GM19397 (cell line): ENCODE results near the gene EFCAB7.
A peak's percentile ranks its signal among the peaks of the same experiment; 100 is the strongest.

ENCODE experiments used
- ATAC-seq: cut with Tn5 transposase; IDR thresholded peaks from one replicate; pipeline ENCODE4 v1.9.1; 2021; ENCODE audit warnings: mild to moderate bottlenecking, moderate library complexity; ENCODE audit not compliant: unreplicated experiment

The EFCAB7 gene

DNA sequence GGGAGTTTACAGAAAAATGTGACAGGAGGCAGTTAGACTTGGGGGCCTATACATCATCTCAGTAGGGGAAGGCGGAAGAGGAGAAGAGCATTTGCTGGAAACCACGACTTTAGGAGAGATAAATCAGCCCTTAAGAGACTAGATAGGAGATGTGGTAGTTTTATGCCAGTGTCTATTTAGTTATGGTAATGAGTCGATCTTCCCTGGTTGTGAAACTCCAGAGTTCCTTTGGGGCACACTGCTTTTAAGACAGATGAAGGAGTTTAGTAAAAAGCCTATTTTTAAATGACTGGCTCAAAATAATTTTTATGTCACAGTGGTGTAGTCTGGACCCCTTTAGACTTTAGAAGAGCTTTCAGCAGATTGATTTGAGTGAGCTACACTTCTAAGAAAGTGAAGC is 77.7 kb downstream of the EFCAB7 start:
- ATAC-seq: no peak

GRCh38 chr1:63601463-63601862 is 78.1 kb downstream of the EFCAB7 start:
- ATAC-seq: no peak

- no peak for ATAC-seq
Measured at GRCh38 chr1:63601912-63602311, 78.6 kb downstream of the EFCAB7 start.

DNA sequence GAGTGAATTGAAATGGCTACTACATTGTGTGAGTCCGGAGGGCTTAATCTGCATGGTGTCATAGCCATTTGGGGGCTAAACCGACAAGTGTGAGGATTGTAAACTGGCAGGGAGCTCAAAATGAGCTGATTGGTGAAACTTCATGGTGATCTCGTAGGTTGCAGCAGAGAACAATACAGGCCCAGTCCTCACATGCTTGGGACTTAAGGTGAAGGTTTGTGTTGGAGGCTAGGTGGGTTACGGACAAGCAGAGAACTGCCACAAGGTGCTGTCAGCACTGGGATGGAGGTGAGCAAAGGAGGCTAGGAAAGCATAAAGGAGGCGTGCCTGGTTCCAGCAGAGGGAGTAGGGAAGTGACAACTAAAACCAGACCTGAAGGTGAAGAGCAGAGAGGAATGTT is 79.3 kb downstream of the EFCAB7 start:
- ATAC-seq: no peak

DNA sequence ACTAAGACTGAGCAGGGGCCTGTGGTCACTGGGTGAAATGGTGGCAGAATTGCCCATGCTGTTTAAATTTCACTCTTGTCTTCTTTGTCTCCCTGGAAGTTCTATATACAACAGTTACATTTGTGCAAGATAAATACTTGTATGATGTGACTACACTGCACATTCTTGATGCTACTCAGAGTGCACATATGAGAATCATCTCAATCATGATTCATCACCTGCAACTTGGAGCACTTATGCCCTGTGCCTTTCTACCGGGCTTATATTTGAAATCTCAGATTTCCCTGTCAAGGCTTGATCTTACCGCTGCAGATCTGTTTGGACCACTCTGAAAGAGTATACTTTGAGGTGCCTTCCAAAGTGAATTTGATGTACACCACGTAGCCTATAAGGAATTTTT is 80.5 kb downstream of the EFCAB7 start:
- no peak for ATAC-seq

DNA sequence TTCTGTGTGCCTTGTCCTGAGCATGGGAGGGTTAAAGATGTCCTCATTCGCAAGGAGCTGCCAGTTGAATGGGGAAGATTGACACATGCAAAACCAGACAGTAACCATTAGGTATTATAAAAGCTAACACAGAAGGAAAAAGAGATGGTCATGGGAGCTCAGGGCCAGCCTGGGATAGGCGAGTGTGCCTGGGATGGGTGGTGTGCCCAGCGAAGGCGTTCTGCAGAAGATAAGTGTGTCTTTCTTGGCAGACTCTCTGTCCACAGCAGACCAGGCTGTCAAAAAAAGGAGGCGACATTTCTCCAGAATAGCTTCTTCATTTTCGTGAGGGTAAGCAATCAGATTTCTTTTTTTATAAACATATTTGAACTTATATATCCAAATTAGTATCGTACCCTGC is 84.0 kb downstream of the EFCAB7 start:
- no peak for ATAC-seq

- ATAC-seq: no peak
Measured at GRCh38 chr1:63611231-63611630, 87.9 kb downstream of the EFCAB7 start.

DNA sequence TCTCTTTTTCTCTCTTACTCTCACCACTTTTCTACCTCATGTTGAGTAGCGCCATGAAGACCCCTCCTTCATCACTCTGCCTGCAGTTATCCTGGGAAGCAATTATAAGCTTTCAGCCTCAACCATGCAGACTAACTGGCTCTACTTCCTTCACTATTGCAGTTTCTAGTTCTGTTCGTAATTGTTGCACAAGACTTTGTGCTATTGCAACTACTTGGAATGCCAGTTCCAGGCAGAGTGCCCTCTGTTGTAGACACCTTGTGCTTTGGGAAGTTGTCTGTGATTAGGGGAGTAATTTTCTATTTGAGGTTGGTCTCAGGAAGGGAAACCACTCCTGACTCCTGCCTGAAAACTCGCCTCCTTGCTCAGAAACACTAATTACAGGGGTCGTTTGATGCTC is 89.2 kb downstream of the EFCAB7 start:
- ATAC-seq: no peak

DNA sequence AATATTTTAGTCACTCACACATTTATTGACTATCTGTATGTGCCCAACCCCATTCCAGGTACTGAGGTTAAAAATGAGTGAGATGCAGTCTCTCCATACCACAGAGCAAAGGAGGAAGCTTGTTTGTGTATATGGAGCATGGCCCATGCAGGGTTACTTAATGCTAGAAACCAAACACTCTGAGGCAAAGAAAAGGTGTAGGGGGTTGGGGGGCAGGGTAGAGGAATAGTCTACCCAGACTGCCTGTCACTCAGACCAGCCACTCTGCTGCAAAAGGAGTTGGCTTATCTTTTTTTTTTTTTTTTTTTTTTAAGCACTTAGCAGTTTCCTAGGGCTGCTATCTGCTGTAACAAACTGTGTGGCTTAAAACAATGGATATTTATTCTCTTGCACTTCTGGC is 89.6 kb downstream of the EFCAB7 start:
- ATAC-seq: no peak

DNA sequence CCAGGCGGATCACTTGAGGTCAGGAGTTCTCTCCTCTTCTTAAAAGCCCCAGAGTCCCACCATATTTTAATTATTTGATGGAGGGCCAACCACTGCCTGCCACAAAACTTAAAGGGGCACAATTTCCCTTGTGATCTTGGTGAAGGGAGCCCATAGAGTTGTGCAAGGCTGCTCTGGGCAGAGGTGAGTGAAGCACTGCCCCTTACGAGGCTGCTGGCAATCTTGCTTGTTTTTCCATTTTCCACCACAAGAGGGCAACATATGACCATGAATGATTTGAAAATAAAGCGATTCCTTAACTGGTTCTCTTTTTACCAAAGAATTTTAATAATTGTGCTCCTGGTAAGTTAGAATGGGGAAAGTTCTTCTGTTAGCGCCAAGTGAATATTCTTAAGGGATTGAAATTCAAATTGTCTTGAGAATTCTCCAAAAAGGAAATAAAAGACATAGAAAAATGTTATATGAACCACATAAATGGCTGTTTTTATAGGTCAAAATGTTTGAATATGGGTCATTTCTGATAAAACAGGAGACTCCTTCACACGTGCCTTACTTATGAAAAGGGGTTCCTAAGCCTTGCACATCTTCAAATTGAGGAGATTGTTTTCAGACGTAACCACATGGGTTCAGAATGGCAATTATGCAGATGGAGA is 92.6 kb downstream of the EFCAB7 start:
- peak; percentile 59 for ATAC-seq

- ATAC-seq: no peak
Measured at GRCh38 chr1:63617450-63617849, 94.1 kb downstream of the EFCAB7 start.

DNA sequence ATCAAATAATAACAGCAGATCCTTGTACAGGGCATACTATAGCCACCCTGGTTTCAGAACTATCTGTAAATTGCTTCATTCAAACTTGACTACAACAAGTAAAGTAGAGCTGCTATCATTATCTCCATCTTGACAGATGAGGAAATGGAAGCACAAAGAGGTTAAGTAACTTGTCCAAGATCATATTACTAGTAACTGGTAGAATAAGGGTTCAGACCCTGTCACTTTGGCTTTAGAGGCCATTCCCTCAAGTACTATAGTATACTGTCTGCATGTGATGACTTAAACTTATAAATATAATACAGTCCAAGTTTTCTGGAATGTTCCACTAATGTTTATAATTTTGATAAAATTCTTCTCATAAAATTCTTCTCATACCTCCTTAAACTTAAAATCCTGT is 94.7 kb downstream of the EFCAB7 start:
- no peak for ATAC-seq

DNA sequence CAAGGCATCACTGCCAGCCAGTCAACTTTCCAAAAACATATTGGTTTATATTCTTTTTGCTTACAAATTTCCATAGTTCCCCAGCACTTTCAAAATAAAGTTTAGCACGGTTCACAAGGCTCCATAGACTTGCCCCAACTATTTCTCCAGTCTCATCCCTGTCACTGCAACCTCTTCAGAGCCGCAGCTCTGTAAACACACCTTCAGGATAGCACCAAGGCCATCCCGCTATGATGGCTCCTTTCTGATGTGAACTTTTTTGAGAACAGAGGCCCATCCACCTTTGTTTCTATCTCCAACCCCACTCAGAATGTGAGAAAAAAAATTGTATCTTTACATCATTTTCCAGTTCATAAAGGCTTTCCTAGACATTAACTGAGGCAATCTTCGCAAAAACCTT is 96.2 kb downstream of the EFCAB7 start:
- no peak for ATAC-seq

- no peak for ATAC-seq
Measured at GRCh38 chr1:63620671-63621070, 97.3 kb downstream of the EFCAB7 start.

DNA sequence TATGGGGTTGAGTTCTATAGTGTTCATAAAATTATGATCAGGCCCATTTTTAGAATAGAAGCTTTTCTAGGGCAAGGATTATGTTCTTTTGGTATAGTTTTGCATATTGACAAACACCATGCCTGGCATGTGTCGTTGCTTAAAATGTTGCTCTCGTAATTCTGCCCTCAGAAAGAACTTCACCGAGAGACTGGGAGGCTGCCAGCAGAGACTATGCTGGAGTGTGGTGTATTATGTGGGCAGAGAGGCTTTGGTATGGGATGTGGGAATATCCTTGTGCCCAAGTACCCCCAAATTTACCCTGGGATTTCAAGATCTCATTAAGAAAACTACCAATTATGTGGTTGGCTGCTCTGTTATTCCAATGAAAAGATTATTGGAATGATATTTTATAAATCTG is 97.8 kb downstream of the EFCAB7 start:
- ATAC-seq: no peak

GRCh38 chr1:63621698-63622097 is 98.4 kb downstream of the EFCAB7 start:
- no peak for ATAC-seq
